H9 (cell line): ENCODE data around the gene HAGHL. TPM values are rescaled to one million over a fixed set of nuclear protein-coding genes. Genes with fewer than 3 reads are reported as not detected.

Source experiments
- DNase-seq: peaks from one replicate; pipeline ENCODE4 v3.0.0-alpha.2; 2017
- H2AFZ ChIP-seq: one replicate; pipeline ENCODE4 v1.6.1; 2013; ENCODE audit warnings: mild to moderate bottlenecking, low read length, control low read depth, moderate library complexity
- H2AK5ac ChIP-seq: 2 replicates; pipeline ENCODE4 v1.6.1; 2013; ENCODE audit warnings: low read length, control low read depth, mixed read lengths; ENCODE audit not compliant: insufficient read length
- H2BK120ac ChIP-seq: one replicate; pipeline ENCODE4 v1.6.1; 2013; ENCODE audit warnings: low read depth, mild to moderate bottlenecking, low read length, control low read depth, inconsistent platforms; ENCODE audit not compliant: poor library complexity, severe bottlenecking
- H2BK12ac ChIP-seq: 2 replicates; pipeline ENCODE4 v1.6.1; 2013; ENCODE audit warnings: low read length, control low read depth, mixed read lengths, low read depth; ENCODE audit not compliant: insufficient read length
- H2BK15ac ChIP-seq: 2 replicates; pipeline ENCODE4 v1.6.1; 2013; ENCODE audit warnings: low read depth, low read length, control low read depth
- H2BK20ac ChIP-seq: one replicate; pipeline ENCODE4 v1.6.1; 2013; ENCODE audit warnings: low read depth, mild to moderate bottlenecking, low read length, control low read depth, inconsistent platforms; ENCODE audit not compliant: poor library complexity, severe bottlenecking
- H2BK5ac ChIP-seq: 2 replicates; pipeline ENCODE4 v1.6.1; 2013; ENCODE audit warnings: low read length, control low read depth, mixed read lengths; ENCODE audit not compliant: insufficient read length
- H3K14ac ChIP-seq: 2 replicates; pipeline ENCODE4 v1.6.1; 2013; ENCODE audit warnings: low read length, control low read depth; ENCODE audit not compliant: insufficient read depth
- H3K18ac ChIP-seq: 2 replicates; pipeline ENCODE4 v1.6.1; 2013; ENCODE audit warnings: low read depth, mild to moderate bottlenecking, mixed read lengths, low read length, control low read depth; ENCODE audit not compliant: insufficient read length
- H3K23ac ChIP-seq: 2 replicates; pipeline ENCODE4 v1.6.1; 2013; ENCODE audit warnings: low read length, control low read depth, mixed read lengths, low read depth; ENCODE audit not compliant: insufficient read length
- H3K23me2 ChIP-seq: 2 replicates; pipeline ENCODE4 v1.6.1; 2013; ENCODE audit warnings: low read depth, mild to moderate bottlenecking, mixed read lengths, low read length, control low read depth; ENCODE audit not compliant: insufficient read length, poor library complexity, severe bottlenecking
- H3K27ac ChIP-seq: 2 replicates; pipeline ENCODE4 v1.5.1; 2013; ENCODE audit warnings: low read length, control low read depth, mixed read lengths, low read depth; ENCODE audit not compliant: insufficient read length
- H3K27me3 ChIP-seq: 2 replicates; pipeline ENCODE4 v1.6.1; 2013; ENCODE audit warnings: low read length, control low read depth, inconsistent platforms; ENCODE audit not compliant: insufficient read depth
- H3K4ac ChIP-seq: 2 replicates; pipeline ENCODE4 v1.6.1; 2013; ENCODE audit warnings: low read depth, mild to moderate bottlenecking, control low read depth, inconsistent platforms, low read length, moderate library complexity
- H3K4me1 ChIP-seq: 2 replicates; pipeline ENCODE4 v1.6.1; 2013; ENCODE audit warnings: low read length, control low read depth, inconsistent platforms; ENCODE audit not compliant: insufficient read depth
- H3K4me2 ChIP-seq: 2 replicates; pipeline ENCODE4 v1.6.1; 2013; ENCODE audit warnings: low read length, control low read depth, mixed read lengths; ENCODE audit not compliant: insufficient read length, insufficient read depth
- H3K56ac ChIP-seq: 2 replicates; pipeline ENCODE4 v1.6.1; 2013; ENCODE audit warnings: low read depth, mild to moderate bottlenecking, mixed read lengths, low read length, control low read depth; ENCODE audit not compliant: insufficient read length
- H3K79me1 ChIP-seq: 2 replicates; pipeline ENCODE4 v1.6.1; 2013; ENCODE audit warnings: low read depth, mild to moderate bottlenecking, moderate library complexity, low read length, control low read depth, inconsistent platforms; ENCODE audit not compliant: insufficient read depth, poor library complexity, severe bottlenecking
- H3K79me2 ChIP-seq: 2 replicates; pipeline ENCODE4 v1.6.1; 2013; ENCODE audit warnings: low read length, control low read depth, inconsistent platforms; ENCODE audit not compliant: insufficient read depth
- H3K9ac ChIP-seq: 2 replicates; pipeline ENCODE4 v1.6.1; 2013; ENCODE audit warnings: low read length, control low read depth, mixed read lengths; ENCODE audit not compliant: insufficient read length; ENCODE audit errors: extremely low read depth
- H3K9me3 ChIP-seq: one replicate; pipeline ENCODE4 v1.6.1; 2013; ENCODE audit warnings: low read depth, low read length, inconsistent platforms; ENCODE audit not compliant: control insufficient read depth
- H3T11ph ChIP-seq: one replicate; pipeline ENCODE4 v1.6.1; 2013; ENCODE audit warnings: mild to moderate bottlenecking, low read length, control low read depth, inconsistent platforms
- H4K20me1 ChIP-seq: one replicate; pipeline ENCODE4 v1.6.1; 2013; ENCODE audit not compliant: control insufficient read depth, insufficient read length, insufficient read depth
- H4K5ac ChIP-seq: 2 replicates; pipeline ENCODE4 v1.6.1; 2013; ENCODE audit warnings: low read depth, mild to moderate bottlenecking, mixed read lengths, low read length, control low read depth; ENCODE audit not compliant: insufficient read length
- H4K8ac ChIP-seq: replicated peaks from 2 replicates; pipeline ENCODE4 v1.6.1; 2013; ENCODE audit warnings: low read length, control low read depth, mixed read lengths, low read depth; ENCODE audit not compliant: insufficient read length
- H4K91ac ChIP-seq: 2 replicates; pipeline ENCODE4 v1.6.1; 2013; ENCODE audit warnings: low read depth, mild to moderate bottlenecking, moderate library complexity, mixed read lengths, low read length, control low read depth; ENCODE audit not compliant: insufficient read length
- H3K27ac Mint-ChIP-seq, 3 experiments: 2 replicates in 2 of 3; 3 replicates in 1 of 3; pipeline ENCODE4 v1.8.0; 2020 to 2021; ENCODE audit warnings: mixed read lengths in 3 of 3, mild to moderate bottlenecking in 1 of 3, moderate library complexity in 1 of 3
- H3K27me3 Mint-ChIP-seq: 2 replicates; pipeline ENCODE4 v1.8.0; 2021; ENCODE audit warnings: low read depth, mild to moderate bottlenecking, moderate library complexity, mixed read lengths
- H3K36me3 Mint-ChIP-seq, 3 experiments: 2 replicates in 2 of 3; 3 replicates in 1 of 3; pipeline ENCODE4 v1.8.0; 2020 to 2021; ENCODE audit warnings: low read depth in 3 of 3, mixed read lengths in 3 of 3; ENCODE audit not compliant: insufficient read depth in 1 of 3
- H3K4me1 Mint-ChIP-seq, 2 experiments: 2 replicates each; pipeline ENCODE4 v1.8.0; 2020; ENCODE audit warnings: mixed read lengths in 2 of 2
- H3K4me3 Mint-ChIP-seq, 2 experiments: 2 replicates in 1 of 2; 3 replicates in 1 of 2; pipeline ENCODE4 v1.8.0; 2020 to 2021; ENCODE audit warnings: mild to moderate bottlenecking in 2 of 2, mixed read lengths in 2 of 2, moderate library complexity in 1 of 2
- H3K9me3 Mint-ChIP-seq, 2 experiments: 2 replicates in 1 of 2; 3 replicates in 1 of 2; pipeline ENCODE4 v1.8.0; 2020; ENCODE audit warnings: mild to moderate bottlenecking in 2 of 2, mixed read lengths in 2 of 2, moderate library complexity in 1 of 2
- CTCF ChIP-seq: fragments of 200-600 bp; sonication (generic); conservative IDR thresholded peaks from 3 replicates; pipeline ENCODE4 v1.8.0; 2021; ENCODE audit warnings: antibody characterized with exemption, mild to moderate bottlenecking
- WGBS: extraction: QIAGEN DNeasy Blood & Tissue Kit; methylation state at CpG from one replicate; pipeline ENCODE4 v1.1.7; 2013; ENCODE audit warnings: missing lambda C conversion rate, low lambda C conversion rate, mixed read lengths; ENCODE audit not compliant: insufficient read length; ENCODE audit errors: extremely low coverage; 5-methylcytosine and 5-hydroxymethylcytosine counted together
- total RNA-seq: library from RNA; stranded (reverse); gene quantifications from 2 replicates; pipeline ENCODE4 v1.2.1, GENCODE V29; 2021

The HAGHL gene
- total RNA-seq, 1 experiment from 2014 or later = 25.2 TPM

- Histone ChIP-seq H2BK15ac (no peak overlapping the region), H3K4me1 (no peaks in the 10 kb centered on the region), H4K5ac (no peak overlapping the region), H3K79me2 (no peaks in the 10 kb centered on the region), H2AK5ac (no peak overlapping the region), H2BK20ac (no peak overlapping the region), H3K4ac (no peak overlapping the region), H3K56ac (no peak overlapping the region), H4K8ac (no peak overlapping the region), H3K23me2 (peaks cover 10% of the 10 kb centered on the region), H2BK120ac (no peak overlapping the region), H3K79me1 (no peaks in the 10 kb centered on the region), H3K9me3 (no peaks in the 10 kb centered on the region), H3K14ac (no peak overlapping the region), H3K23ac (no peak overlapping the region), H3K27me3 (no peaks in the 10 kb centered on the region; the same call in 1 of the 2 replicates), H3K27ac (no peak overlapping the region), H3K18ac (no peak overlapping the region), H3K9ac (no peak overlapping the region), H3K4me2 (peak overlapping the region; percentile 30), H4K91ac (no peak overlapping the region), H4K20me1 (no peaks in the 10 kb centered on the region), H2BK5ac (no peak overlapping the region), H2BK12ac (no peak overlapping the region), H2AFZ (no peak overlapping the region), H3T11ph (no peak overlapping the region)
- Mint-ChIP-seq H3K36me3 (no peaks in the 10 kb centered on the region), H3K9me3 (no peaks in the 10 kb centered on the region; a peak in 2 of 5 replicates), H3K4me1 (peaks cover 17 to 31% of the 10 kb centered on the region in 2 experiments), H3K27ac (no peak overlapping the region; a peak in 1 of 7 replicates), H3K27me3 (peaks cover 52% of the 10 kb centered on the region), H3K4me3 (peak overlapping the region; percentile 55 to 78)
- TF ChIP-seq CTCF = no peak
- DNase-seq = peak; percentile 55
- WGBS = no CpG with 5 or more reads among the region's 12 CpGs
These were observed 10.7 kb upstream of the HAGHL start for GRCh38 chr16:716200-716568.
